Kidney (tissue), 14 donors: ENCODE measurements around the gene LRRTM2. TPM values are rescaled to one million over a fixed set of nuclear protein-coding genes. Genes with fewer than 3 reads are reported as not detected.

ENCODE experiments used
- DNase-seq, 5 donors: peaks; one replicate each; pipeline ENCODE4 v3.0.0-alpha.2; 2013 to 2020
- FAIRE-seq: peaks from 2 replicates; lab custom pipeline; 2012; peaks lifted over from hg19 to GRCh38; lab: Jason Lieb, UNC
- H3K27ac ChIP-seq, 2 donors: one replicate each; pipeline ENCODE4 v1.7.0; 2013; ENCODE audit warnings: low read depth in 2 of 2, low read length in 2 of 2, inconsistent platforms in 1 of 2
- H3K27me3 ChIP-seq: one replicate; pipeline ENCODE4 v1.7.1; 2013; ENCODE audit warnings: low read length, inconsistent platforms; ENCODE audit not compliant: control insufficient read depth, insufficient read depth
- H3K36me3 ChIP-seq, 3 donors: one replicate each; pipeline versions ENCODE4 v1.7.0 to v1.7.1; 2013; ENCODE audit warnings: low read length in 3 of 3, control low read depth in 1 of 3, inconsistent platforms in 1 of 3; ENCODE audit not compliant: insufficient read depth in 3 of 3, control insufficient read depth in 2 of 3
- H3K4me1 ChIP-seq, 3 donors: one replicate each; pipeline versions ENCODE4 v1.7.0 to v1.7.1; 2013; ENCODE audit warnings: low read length in 3 of 3, inconsistent platforms in 1 of 3, low read depth in 1 of 3; ENCODE audit not compliant: control insufficient read depth in 2 of 3, insufficient read depth in 2 of 3
- H3K4me3 ChIP-seq, 3 donors: one replicate each; pipeline versions ENCODE4 v1.7.0 to v1.8.1; 2013; ENCODE audit warnings: low read length in 3 of 3, control low read depth in 1 of 3, inconsistent platforms in 1 of 3
- H3K9ac ChIP-seq, 3 donors: one replicate each; pipeline versions ENCODE4 v1.7.0 to v1.7.1; 2013; ENCODE audit warnings: low read length in 3 of 3, control low read depth in 1 of 3, inconsistent platforms in 1 of 3
- H3K9me3 ChIP-seq, 3 donors: one replicate each; pipeline versions ENCODE4 v1.7.0 to v1.7.1; 2013; ENCODE audit warnings: low read length in 3 of 3, control low read depth in 1 of 3, inconsistent platforms in 1 of 3; ENCODE audit not compliant: control insufficient read depth in 2 of 3, insufficient read depth in 1 of 3
- CTCF ChIP-seq: IDR thresholded peaks from 3 replicates; pipeline ENCODE4 v1.5.1; 2012; ENCODE audit warnings: mild to moderate bottlenecking, moderate library complexity, borderline replicate concordance; ENCODE audit not compliant: insufficient read depth; ENCODE audit errors: extremely low read depth
- intact Hi-C: fragments of 100-400 bp; cut with DNase I; formaldehyde crosslinking; loops from one replicate; pipeline ENCODE4 v1.11.1; 2022
- polyA plus RNA-seq: library from polyadenylated mRNA; stranded (reverse); fragments of 350-450 nt; fragmentation: Illumina TruSeq; extraction: RNeasy Lipid Tissue Mini Kit (QIAGEN cat#74804); gene quantifications from one replicate; pipeline ENCODE4 v1.2.3, GENCODE V29; 2014; ENCODE audit warnings: low read depth, low replicate concordance; ENCODE audit not compliant: insufficient read depth
- total RNA-seq: library from RNA; stranded (reverse); fragmentation: NEBNext Ultra II Directional; extraction: Animal tissue kit (Norgen Biotek cat#: 25700); gene quantifications from one replicate; pipeline ENCODE4 v1.2.1, GENCODE V29; 2021
- donor health status: control.
- donor health status: control.
- donor health status: control.
- donor health status: control.
- donor health status: control.
- donor health status: DM: yes; HTN: yes; CAD: no.
- donor health status: Normal renal cell carcinoma (clear cell type).

LRRTM2 gene
- total and polyA plus RNA-seq, 2 donors from 2014 or later = 0.03 TPM; not detected in 1

- peaks cover 0 to 15% (median 7%) of the 10 kb centered on the region in 3 donors for H3K4me1 ChIP-seq
- intact Hi-C loops = no loop called here
- no peak overlapping the region for H3K27ac ChIP-seq
These were observed 25.3 kb downstream of the LRRTM2 start for GRCh38 chr5:138849882-138850281.

GRCh38 chr5:138849439-138849838, 25.7 kb downstream of the LRRTM2 start:
- no peaks in the 10 kb centered on the region for H3K9me3 ChIP-seq
- intact Hi-C loops = no loop called here
- no peak for TF ChIP-seq CTCF
- H3K36me3 ChIP-seq = no peaks in the 10 kb centered on the region
- H3K4me3 ChIP-seq = no peak overlapping the region
- no peak overlapping the region for H3K27ac ChIP-seq
- peaks cover 0 to 15% (median 7%) of the 10 kb centered on the region in 3 donors for H3K4me1 ChIP-seq
- no peaks in the 10 kb centered on the region for H3K27me3 ChIP-seq
- H3K9ac ChIP-seq = no peak overlapping the region
- FAIRE-seq (no peak), DNase-seq (no peak)

More at GRCh38 chr5:138849882-138850281, 25.3 kb downstream of the LRRTM2 start:
- FAIRE-seq = no peak
- TF ChIP-seq CTCF = no peak
- H3K9ac ChIP-seq = no peak overlapping the region
- no peak for DNase-seq
- H3K36me3 ChIP-seq = no peaks in the 10 kb centered on the region
- H3K4me3 ChIP-seq = no peak overlapping the region
- H3K27me3 ChIP-seq = no peaks in the 10 kb centered on the region
- no peaks in the 10 kb centered on the region for H3K9me3 ChIP-seq

GRCh38 chr5:138844812-138845513, 30.2 kb downstream of the LRRTM2 start:
- intact Hi-C loops = no loop called here
- no peak overlapping the region for H3K4me3 ChIP-seq
- H3K4me1 ChIP-seq = peaks cover 0 to 23% (median 3%) of the 10 kb centered on the region in 3 donors
- H3K9ac ChIP-seq = no peak overlapping the region
- DNase-seq (peak in 2 of 5 donors; percentile 20 to 43), FAIRE-seq (peak; percentile 13)
- no peak overlapping the region for H3K27ac ChIP-seq
- H3K36me3 ChIP-seq = no peaks in the 10 kb centered on the region
- TF ChIP-seq CTCF = no peak
- H3K27me3 ChIP-seq = no peaks in the 10 kb centered on the region
- no peaks in the 10 kb centered on the region for H3K9me3 ChIP-seq
